Activated CD8-positive, alpha-beta T cell treated with anti-CD3 and anti-CD28 coated beads for 36 hours (primary cell): Measurements from ENCODE around the gene ZBP1. TPM values are rescaled to one million over a fixed set of nuclear protein-coding genes. Genes with fewer than 3 reads are reported as not detected.

ENCODE experiments used
- ATAC-seq: fragments of 200-7000 bp; cut with Tn5 transposase; one replicate; pipeline ENCODE4 v1.10.0; 2021; ENCODE audit warnings: mild to moderate bottlenecking, moderate library complexity
- CTCF ChIA-PET: fragments of 350-600 bp; sonication (Branson Sonifier 250); formaldehyde crosslinking; loops from one replicate; lab custom pipeline; 2021; ENCODE audit warnings: antibody characterized with exemption; lab: Charles Lee
- POLR2A ChIA-PET: fragments of 350-600 bp; sonication (Branson Sonifier 250); formaldehyde crosslinking; loops from one replicate; lab custom pipeline; 2021; ENCODE audit warnings: antibody characterized with exemption; lab: Charles Lee
- DNase-seq: peaks from one replicate; pipeline ENCODE4 v3.0.0-alpha.2; 2020
- H3K27ac Mint-ChIP-seq: one replicate; pipeline ENCODE4 v1.8.0; 2021; ENCODE audit warnings: mild to moderate bottlenecking, mixed read lengths
- H3K27me3 Mint-ChIP-seq: one replicate; pipeline ENCODE4 v1.8.0; 2021; ENCODE audit warnings: mixed read lengths
- H3K36me3 Mint-ChIP-seq: one replicate; pipeline ENCODE4 v1.8.0; 2021; ENCODE audit warnings: low read depth, mixed read lengths
- H3K4me1 Mint-ChIP-seq: one replicate; pipeline ENCODE4 v1.8.0; 2021; ENCODE audit warnings: low read depth, mixed read lengths
- H3K4me3 Mint-ChIP-seq: one replicate; pipeline ENCODE4 v1.8.0; 2021; ENCODE audit warnings: mild to moderate bottlenecking, moderate library complexity, mixed read lengths
- H3K9me3 Mint-ChIP-seq: one replicate; pipeline ENCODE4 v1.8.0; 2021; ENCODE audit warnings: mixed read lengths
- intact Hi-C: fragments of 100-400 bp; cut with micrococcal nuclease; formaldehyde crosslinking; loops from one replicate; pipeline ENCODE4 v1.10.0; 2022
- total RNA-seq, 2 experiments: library from RNA; stranded (reverse); gene quantifications; one replicate each; pipeline ENCODE4 v1.2.3, GENCODE V29; 2021
- TF ChIP-seq, protein P1 (sequence below): fragments of 200-600 bp; IDR thresholded peaks from one replicate; pipeline ENCODE4 v1.8.0; 2022; ENCODE audit warnings: antibody characterized with exemption, mild to moderate bottlenecking

ZBP1 gene
- total RNA-seq, 2 experiments from 2014 or later, result 0.11 to 0.56 TPM

DNA sequence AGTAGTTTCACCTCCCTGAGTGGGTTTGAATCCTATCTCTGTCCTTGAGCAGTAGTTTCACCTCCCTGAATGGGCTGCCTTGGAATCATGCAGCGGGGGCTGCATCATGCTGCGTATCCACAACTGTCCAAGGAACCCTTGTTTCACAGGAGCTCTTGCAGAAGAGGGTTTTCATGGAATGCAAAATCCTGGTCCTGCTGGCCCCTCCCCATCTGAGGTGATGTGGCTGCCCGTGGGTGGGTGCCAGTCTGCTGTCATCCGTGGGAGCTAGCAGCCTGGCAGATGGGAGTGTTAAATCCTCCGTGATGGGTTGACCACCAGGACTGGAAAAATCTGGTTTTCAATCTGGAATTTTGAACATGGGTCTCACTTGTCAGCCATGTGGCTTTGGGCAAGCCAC, 21.7 kb downstream of the ZBP1 start:
- POLR2A ChIA-PET, result no interaction called here

GRCh38 chr20:57598060-57598459, 22.2 kb downstream of the ZBP1 start:
- intact Hi-C loops, result loop anchor here (10.0 kb wide), 1 partner anchor 577 kb away; no protein-coding TSS in a partner anchor
- TF ChIP-seq, protein P1, sequence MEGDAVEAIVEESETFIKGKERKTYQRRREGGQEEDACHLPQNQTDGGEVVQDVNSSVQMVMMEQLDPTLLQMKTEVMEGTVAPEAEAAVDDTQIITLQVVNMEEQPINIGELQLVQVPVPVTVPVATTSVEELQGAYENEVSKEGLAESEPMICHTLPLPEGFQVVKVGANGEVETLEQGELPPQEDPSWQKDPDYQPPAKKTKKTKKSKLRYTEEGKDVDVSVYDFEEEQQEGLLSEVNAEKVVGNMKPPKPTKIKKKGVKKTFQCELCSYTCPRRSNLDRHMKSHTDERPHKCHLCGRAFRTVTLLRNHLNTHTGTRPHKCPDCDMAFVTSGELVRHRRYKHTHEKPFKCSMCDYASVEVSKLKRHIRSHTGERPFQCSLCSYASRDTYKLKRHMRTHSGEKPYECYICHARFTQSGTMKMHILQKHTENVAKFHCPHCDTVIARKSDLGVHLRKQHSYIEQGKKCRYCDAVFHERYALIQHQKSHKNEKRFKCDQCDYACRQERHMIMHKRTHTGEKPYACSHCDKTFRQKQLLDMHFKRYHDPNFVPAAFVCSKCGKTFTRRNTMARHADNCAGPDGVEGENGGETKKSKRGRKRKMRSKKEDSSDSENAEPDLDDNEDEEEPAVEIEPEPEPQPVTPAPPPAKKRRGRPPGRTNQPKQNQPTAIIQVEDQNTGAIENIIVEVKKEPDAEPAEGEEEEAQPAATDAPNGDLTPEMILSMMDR, result no peak
- ATAC-seq (no peak), DNase-seq (no peak)
- no peak overlapping the region for H3K27ac Mint-ChIP-seq
- POLR2A ChIA-PET, result no interaction called here
- H3K4me3 Mint-ChIP-seq, result no peak overlapping the region
- no peaks in the 10 kb centered on the region for H3K9me3 Mint-ChIP-seq
- H3K36me3 Mint-ChIP-seq, result no peaks in the 10 kb centered on the region
- H3K27me3 Mint-ChIP-seq, result peaks cover 3% of the 10 kb centered on the region
- CTCF ChIA-PET, result interaction anchor here (1.0 to 3.4 kb wide), 3 partner anchors 29 to 611 kb away, joined by 3 to 15 read pairs (median 4); no protein-coding TSS in a partner anchor
- peaks cover 2% of the 10 kb centered on the region for H3K4me1 Mint-ChIP-seq

More for the DNA sequence above, 21.7 kb downstream of the ZBP1 start:
- Mint-ChIP-seq H3K4me3 (no peak overlapping the region), H3K27ac (no peak overlapping the region), H3K36me3 (no peaks in the 10 kb centered on the region), H3K9me3 (no peaks in the 10 kb centered on the region), H3K4me1 (peaks cover 2% of the 10 kb centered on the region), H3K27me3 (peaks cover 3% of the 10 kb centered on the region)
- DNase-seq (no peak), ATAC-seq (no peak)
- intact Hi-C loops, result loop anchor here (10.0 kb wide), 1 partner anchor 576 kb away; no protein-coding TSS in a partner anchor
- TF ChIP-seq, protein P1, result no peak
- CTCF ChIA-PET, result interaction anchor here (1.0 to 3.4 kb wide), 2 partner anchors 29 to 611 kb away, joined by 3 to 15 read pairs; no protein-coding TSS in a partner anchor

DNA sequence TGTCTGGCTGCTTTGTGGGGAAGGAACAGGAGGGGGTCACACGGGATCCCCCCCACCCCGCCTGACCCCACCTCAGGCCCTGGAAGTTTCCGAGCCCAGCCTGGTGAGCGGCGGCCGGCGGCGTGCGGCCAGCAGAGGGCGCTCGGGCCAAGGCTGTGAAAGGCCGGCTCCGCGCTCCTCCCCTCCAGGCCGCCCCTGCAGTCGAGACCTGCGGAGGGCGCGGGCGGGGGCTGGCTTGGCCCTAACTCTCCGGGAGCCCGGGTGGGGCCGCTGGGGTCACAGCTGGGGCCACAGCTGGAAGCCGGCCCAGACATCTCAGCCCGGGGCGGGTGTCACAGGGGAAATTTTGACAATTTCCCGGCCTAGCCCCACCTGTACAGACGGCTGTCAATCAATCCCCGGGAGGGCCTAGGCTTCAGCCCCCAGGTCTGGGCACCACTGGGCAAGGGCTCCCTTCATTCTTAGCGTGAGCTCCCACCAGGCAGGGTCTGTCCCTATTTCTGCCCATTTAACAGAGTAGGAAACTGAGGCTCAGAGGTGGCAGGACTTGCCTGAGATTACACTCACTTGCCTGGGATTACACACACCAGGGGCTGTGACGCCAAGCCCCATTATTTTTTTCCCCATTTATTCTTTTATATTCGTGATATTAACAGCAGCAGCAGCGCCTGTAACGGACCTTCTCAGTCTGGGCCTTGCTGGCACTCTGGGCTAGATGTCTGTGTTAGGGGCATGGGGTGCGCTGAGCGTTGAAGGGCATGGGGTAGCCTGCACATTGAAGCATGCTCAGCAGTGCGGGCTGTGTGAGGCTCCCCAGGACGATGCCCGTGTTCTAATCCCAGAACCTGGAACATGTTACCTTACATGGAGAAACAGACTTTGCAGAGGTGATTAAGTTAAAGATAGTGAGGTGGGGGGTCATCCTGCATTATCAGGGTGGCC, 23.0 kb downstream of the ZBP1 start:
- CTCF ChIA-PET, result interaction anchor here (0.7 to 3.4 kb wide), 27 partner anchors 7 to 613 kb away, joined by 3 to 26 read pairs (median 4); no protein-coding TSS in a partner anchor
- TF ChIP-seq, protein P1, result peak; percentile 97
- DNase-seq (peak; percentile 79), ATAC-seq (peak; percentile 85)
- H3K4me3 Mint-ChIP-seq, result no peak overlapping the region
- no peaks in the 10 kb centered on the region for H3K9me3 Mint-ChIP-seq
- POLR2A ChIA-PET, result interaction anchor here (0.6 to 1.4 kb wide), 5 partner anchors 18 to 231 kb away, joined by 3 to 4 read pairs (median 3); no protein-coding TSS in a partner anchor
- H3K27me3 Mint-ChIP-seq, result peaks cover 3% of the 10 kb centered on the region
- H3K36me3 Mint-ChIP-seq, result no peaks in the 10 kb centered on the region
- peaks cover 2% of the 10 kb centered on the region for H3K4me1 Mint-ChIP-seq
- no peak overlapping the region for H3K27ac Mint-ChIP-seq
- intact Hi-C loops, result loop anchor here (10.0 kb wide), 1 partner anchor 578 kb away; no protein-coding TSS in a partner anchor

- intact Hi-C loops, result loop anchor here (10.0 kb wide), 1 partner anchor 578 kb away; no protein-coding TSS in a partner anchor
- CTCF ChIA-PET, result interaction anchor here (0.7 to 3.4 kb wide), 36 partner anchors 8 to 614 kb away, joined by 3 to 26 read pairs (median 4); no protein-coding TSS in a partner anchor
- POLR2A ChIA-PET, result interaction anchor here (0.6 to 1.4 kb wide), 6 partner anchors 23 to 230 kb away, joined by 3 to 5 read pairs (median 4); partner anchors contain the start of gene ZBP1
Observed at GRCh38 chr20:57596358-57596757, 23.9 kb downstream of the ZBP1 start.

More at GRCh38 chr20:57596358-57596757, 23.9 kb downstream of the ZBP1 start:
- TF ChIP-seq, protein P1, result no peak
- ATAC-seq, result no peak
- H3K36me3 Mint-ChIP-seq, result no peaks in the 10 kb centered on the region
- H3K4me1 Mint-ChIP-seq, result peaks cover 2% of the 10 kb centered on the region
- no peak for DNase-seq
- H3K27ac Mint-ChIP-seq, result no peak overlapping the region
- H3K4me3 Mint-ChIP-seq, result no peak overlapping the region
- no peaks in the 10 kb centered on the region for H3K9me3 Mint-ChIP-seq
- H3K27me3 Mint-ChIP-seq, result peaks cover 3% of the 10 kb centered on the region
